GM23338 (cell line): ENCODE data around the gene DYNLT5. TPM values are rescaled to one million over a fixed set of nuclear protein-coding genes. Genes with fewer than 3 reads are reported as not detected.

Experiments
- ATAC-seq: fragments of 200-7000 bp; cut with Tn5 transposase; 3 replicates; pipeline ENCODE4 v1.9.1; 2020
- DNase-seq: peaks from one replicate; pipeline ENCODE4 v3.0.0-alpha.2; 2015; ENCODE audit warnings: low spot score
- H2AFZ ChIP-seq: fragments of 200-600 bp; sonication (generic); 2 replicates; pipeline ENCODE4 v1.8.0; 2016; ENCODE audit warnings: antibody characterized with exemption, mild to moderate bottlenecking, moderate library complexity
- H3F3A ChIP-seq: fragments of 200-600 bp; sonication (generic); replicated peaks from 2 replicates; pipeline ENCODE4 v1.8.0; 2017; ENCODE audit warnings: antibody characterized with exemption, mixed run types, low read depth
- H3K27ac ChIP-seq: fragments of 200-600 bp; sonication (generic); 2 replicates; pipeline ENCODE4 v1.6.1; 2016; ENCODE audit warnings: low read depth
- H3K27me3 ChIP-seq: fragments of 200-600 bp; sonication (generic); 2 replicates; pipeline ENCODE4 v1.8.0; 2016; ENCODE audit warnings: mild to moderate bottlenecking, mixed run types, moderate library complexity; ENCODE audit not compliant: insufficient read depth
- H3K36me3 ChIP-seq: fragments of 200-600 bp; sonication (generic); 2 replicates; pipeline ENCODE4 v1.8.0; 2016; ENCODE audit warnings: mild to moderate bottlenecking; ENCODE audit not compliant: insufficient read depth
- H3K4me1 ChIP-seq: fragments of 200-600 bp; sonication (generic); 2 replicates; pipeline ENCODE4 v1.8.0; 2016; ENCODE audit warnings: mild to moderate bottlenecking, moderate library complexity; ENCODE audit not compliant: insufficient read depth
- H3K4me2 ChIP-seq: fragments of 200-600 bp; sonication (generic); 2 replicates; pipeline ENCODE4 v1.7.1; 2017; ENCODE audit warnings: mixed run types
- H3K4me3 ChIP-seq: fragments of 200-600 bp; sonication (generic); 2 replicates; pipeline ENCODE4 v1.6.1; 2016; ENCODE audit warnings: mixed run types
- H3K79me2 ChIP-seq: fragments of 200-600 bp; sonication (generic); replicated peaks from 2 replicates; pipeline ENCODE4 v1.8.0; 2017; ENCODE audit warnings: mild to moderate bottlenecking; ENCODE audit not compliant: insufficient read depth
- H3K9me2 ChIP-seq: fragments of 200-600 bp; sonication (generic); 2 replicates; pipeline ENCODE4 v1.8.0; 2017; ENCODE audit not compliant: insufficient read depth
- H4K20me1 ChIP-seq: fragments of 200-600 bp; sonication (generic); replicated peaks from 2 replicates; pipeline ENCODE4 v1.8.0; 2017; ENCODE audit warnings: mild to moderate bottlenecking; ENCODE audit not compliant: insufficient read depth
- H3K27ac Mint-ChIP-seq: 2 replicates; pipeline ENCODE4 v1.8.0; 2020; ENCODE audit warnings: inconsistent platforms, mild to moderate bottlenecking, moderate library complexity, mixed read lengths
- H3K27me3 Mint-ChIP-seq: 3 replicates; pipeline ENCODE4 v1.8.0; 2022; ENCODE audit warnings: low read depth, mild to moderate bottlenecking, moderate library complexity, mixed read lengths, inconsistent platforms; ENCODE audit not compliant: insufficient read depth, poor library complexity
- H3K36me3 Mint-ChIP-seq: 3 replicates; pipeline ENCODE4 v1.8.0; 2021; ENCODE audit warnings: low read depth, mild to moderate bottlenecking, inconsistent platforms, moderate library complexity, mixed read lengths
- H3K4me1 Mint-ChIP-seq: 3 replicates; pipeline ENCODE4 v1.8.0; 2020; ENCODE audit warnings: mild to moderate bottlenecking, inconsistent platforms, mixed read lengths
- H3K4me3 Mint-ChIP-seq: 3 replicates; pipeline ENCODE4 v1.8.0; 2021; ENCODE audit warnings: moderate library complexity, mild to moderate bottlenecking, inconsistent platforms, mixed read lengths
- H3K9me3 Mint-ChIP-seq: 3 replicates; pipeline ENCODE4 v1.8.0; 2020; ENCODE audit warnings: moderate library complexity, mild to moderate bottlenecking, inconsistent platforms, mixed read lengths
- EZH2 ChIP-seq: fragments of 200-600 bp; sonication (generic); IDR thresholded peaks from one replicate; pipeline ENCODE4 v1.8.0; 2017; ENCODE audit warnings: antibody characterized with exemption, mild to moderate bottlenecking, low read depth; ENCODE audit not compliant: unreplicated experiment
- POLR2AphosphoS5 ChIP-seq: IDR thresholded peaks from 2 replicates; pipeline ENCODE4 v1.6.1; 2016; ENCODE audit warnings: antibody characterized with exemption, low read depth
- polyA plus RNA-seq: library from polyadenylated mRNA; unstranded; fragments of >200 nt; fragmentation: Nextera tagmentation; extraction: Ambion mirVana; gene quantifications from 2 replicates; pipeline ENCODE4 v1.2.1, GENCODE V29; 2016
- total RNA-seq: library from RNA; depleted of rRNA; stranded (reverse); fragments of >200 nt; shearing (Covaris generic); gene quantifications from 2 replicates; pipeline ENCODE4 v1.2.3, GENCODE V29; 2014
- TF ChIP-seq, protein P1 (sequence below): fragments of 250-450 bp; sonication (Bioruptor Pico); IDR thresholded peaks from 2 replicates; pipeline ENCODE4 v1.5.0; 2020; ENCODE audit warnings: mild to moderate bottlenecking, moderate library complexity
- TF ChIP-seq, protein P2 (sequence below): IDR thresholded peaks from 2 replicates; pipeline ENCODE4 v1.6.1; 2016; ENCODE audit warnings: antibody characterized with exemption

The DYNLT5 gene
- total and polyA plus RNA-seq, 2 experiments from 2014 or later, result 0.95 to 2.8 TPM

DNA sequence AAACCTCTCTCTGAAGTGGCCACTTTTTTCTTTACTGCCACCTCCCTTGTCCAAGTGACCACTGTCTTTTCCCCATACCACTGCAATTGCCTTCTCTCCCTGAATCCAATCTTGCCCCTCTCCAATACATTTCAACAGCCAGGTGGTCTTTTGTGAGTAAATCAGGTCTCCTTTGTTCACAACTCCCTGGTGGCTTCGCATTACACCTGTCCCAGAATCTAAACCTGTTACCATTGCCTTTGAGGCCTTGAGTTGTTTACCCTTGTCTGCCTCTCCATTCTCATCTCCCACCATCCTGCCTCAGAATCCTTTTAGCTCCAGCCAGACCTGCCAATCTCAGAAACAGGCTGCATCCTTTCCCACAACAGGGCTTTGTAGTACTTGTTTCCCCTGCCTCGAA, 21.8 kb upstream of the DYNLT5 start:
- no peaks in the 10 kb centered on the region for H3K36me3 ChIP-seq
- Mint-ChIP-seq H3K9me3 (no peaks in the 10 kb centered on the region; the same call in 2 of the 3 replicates), H3K36me3 (no peaks in the 10 kb centered on the region), H3K27me3 (peaks cover 5% of the 10 kb centered on the region), H3K27ac (no peak overlapping the region), H3K4me1 (peaks cover 14% of the 10 kb centered on the region), H3K4me3 (no peak overlapping the region)
- H3K4me2 ChIP-seq, result peak overlapping the region; percentile 49; the same call in 1 of the 2 replicates
- peak; percentile 65 for DNase-seq
- no peak overlapping the region for H2AFZ ChIP-seq
- ATAC-seq, result peak; percentile 80
- no peak overlapping the region for H3K4me3 ChIP-seq
- no peaks in the 10 kb centered on the region for H3K79me2 ChIP-seq
- no peaks in the 10 kb centered on the region for H3K9me2 ChIP-seq
- H4K20me1 ChIP-seq, result no peaks in the 10 kb centered on the region
- H3K27me3 ChIP-seq, result no peaks in the 10 kb centered on the region
- H3K4me1 ChIP-seq, result peaks cover 10% of the 10 kb centered on the region
- H3F3A ChIP-seq, result no peaks in the 10 kb centered on the region
- TF ChIP-seq, protein P1, sequence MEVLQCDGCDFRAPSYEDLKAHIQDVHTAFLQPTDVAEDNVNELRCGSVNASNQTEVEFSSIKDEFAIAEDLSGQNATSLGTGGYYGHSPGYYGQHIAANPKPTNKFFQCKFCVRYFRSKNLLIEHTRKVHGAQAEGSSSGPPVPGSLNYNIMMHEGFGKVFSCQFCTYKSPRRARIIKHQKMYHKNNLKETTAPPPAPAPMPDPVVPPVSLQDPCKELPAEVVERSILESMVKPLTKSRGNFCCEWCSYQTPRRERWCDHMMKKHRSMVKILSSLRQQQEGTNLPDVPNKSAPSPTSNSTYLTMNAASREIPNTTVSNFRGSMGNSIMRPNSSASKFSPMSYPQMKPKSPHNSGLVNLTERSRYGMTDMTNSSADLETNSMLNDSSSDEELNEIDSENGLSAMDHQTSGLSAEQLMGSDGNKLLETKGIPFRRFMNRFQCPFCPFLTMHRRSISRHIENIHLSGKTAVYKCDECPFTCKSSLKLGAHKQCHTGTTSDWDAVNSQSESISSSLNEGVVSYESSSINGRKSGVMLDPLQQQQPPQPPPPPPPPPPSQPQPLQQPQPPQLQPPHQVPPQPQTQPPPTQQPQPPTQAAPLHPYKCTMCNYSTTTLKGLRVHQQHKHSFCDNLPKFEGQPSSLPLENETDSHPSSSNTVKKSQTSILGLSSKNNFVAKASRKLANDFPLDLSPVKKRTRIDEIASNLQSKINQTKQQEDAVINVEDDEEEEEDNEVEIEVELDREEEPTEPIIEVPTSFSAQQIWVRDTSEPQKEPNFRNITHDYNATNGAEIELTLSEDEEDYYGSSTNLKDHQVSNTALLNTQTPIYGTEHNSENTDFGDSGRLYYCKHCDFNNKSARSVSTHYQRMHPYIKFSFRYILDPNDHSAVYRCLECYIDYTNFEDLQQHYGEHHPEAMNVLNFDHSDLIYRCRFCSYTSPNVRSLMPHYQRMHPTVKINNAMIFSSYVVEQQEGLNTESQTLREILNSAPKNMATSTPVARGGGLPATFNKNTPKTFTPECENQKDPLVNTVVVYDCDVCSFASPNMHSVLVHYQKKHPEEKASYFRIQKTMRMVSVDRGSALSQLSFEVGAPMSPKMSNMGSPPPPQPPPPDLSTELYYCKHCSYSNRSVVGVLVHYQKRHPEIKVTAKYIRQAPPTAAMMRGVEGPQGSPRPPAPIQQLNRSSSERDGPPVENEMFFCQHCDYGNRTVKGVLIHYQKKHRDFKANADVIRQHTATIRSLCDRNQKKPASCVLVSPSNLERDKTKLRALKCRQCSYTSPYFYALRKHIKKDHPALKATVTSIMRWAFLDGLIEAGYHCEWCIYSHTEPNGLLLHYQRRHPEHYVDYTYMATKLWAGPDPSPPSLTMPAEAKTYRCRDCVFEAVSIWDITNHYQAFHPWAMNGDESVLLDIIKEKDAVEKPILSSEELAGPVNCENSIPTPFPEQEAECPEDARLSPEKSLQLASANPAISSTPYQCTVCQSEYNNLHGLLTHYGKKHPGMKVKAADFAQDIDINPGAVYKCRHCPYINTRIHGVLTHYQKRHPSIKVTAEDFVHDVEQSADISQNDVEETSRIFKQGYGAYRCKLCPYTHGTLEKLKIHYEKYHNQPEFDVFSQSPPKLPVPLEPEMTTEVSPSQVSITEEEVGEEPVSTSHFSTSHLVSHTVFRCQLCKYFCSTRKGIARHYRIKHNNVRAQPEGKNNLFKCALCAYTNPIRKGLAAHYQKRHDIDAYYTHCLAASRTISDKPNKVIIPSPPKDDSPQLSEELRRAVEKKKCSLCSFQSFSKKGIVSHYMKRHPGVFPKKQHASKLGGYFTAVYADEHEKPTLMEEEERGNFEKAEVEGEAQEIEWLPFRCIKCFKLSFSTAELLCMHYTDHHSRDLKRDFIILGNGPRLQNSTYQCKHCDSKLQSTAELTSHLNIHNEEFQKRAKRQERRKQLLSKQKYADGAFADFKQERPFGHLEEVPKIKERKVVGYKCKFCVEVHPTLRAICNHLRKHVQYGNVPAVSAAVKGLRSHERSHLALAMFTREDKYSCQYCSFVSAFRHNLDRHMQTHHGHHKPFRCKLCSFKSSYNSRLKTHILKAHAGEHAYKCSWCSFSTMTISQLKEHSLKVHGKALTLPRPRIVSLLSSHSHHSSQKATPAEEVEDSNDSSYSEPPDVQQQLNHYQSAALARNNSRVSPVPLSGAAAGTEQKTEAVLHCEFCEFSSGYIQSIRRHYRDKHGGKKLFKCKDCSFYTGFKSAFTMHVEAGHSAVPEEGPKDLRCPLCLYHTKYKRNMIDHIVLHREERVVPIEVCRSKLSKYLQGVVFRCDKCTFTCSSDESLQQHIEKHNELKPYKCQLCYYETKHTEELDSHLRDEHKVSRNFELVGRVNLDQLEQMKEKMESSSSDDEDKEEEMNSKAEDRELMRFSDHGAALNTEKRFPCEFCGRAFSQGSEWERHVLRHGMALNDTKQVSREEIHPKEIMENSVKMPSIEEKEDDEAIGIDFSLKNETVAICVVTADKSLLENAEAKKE (CRISPR knock-in tag), result peak; percentile 18; the same call in 1 of the 2 replicates
- TF ChIP-seq POLR2AphosphoS5, result no peak
- TF ChIP-seq EZH2, result no peak
- TF ChIP-seq, protein P2, sequence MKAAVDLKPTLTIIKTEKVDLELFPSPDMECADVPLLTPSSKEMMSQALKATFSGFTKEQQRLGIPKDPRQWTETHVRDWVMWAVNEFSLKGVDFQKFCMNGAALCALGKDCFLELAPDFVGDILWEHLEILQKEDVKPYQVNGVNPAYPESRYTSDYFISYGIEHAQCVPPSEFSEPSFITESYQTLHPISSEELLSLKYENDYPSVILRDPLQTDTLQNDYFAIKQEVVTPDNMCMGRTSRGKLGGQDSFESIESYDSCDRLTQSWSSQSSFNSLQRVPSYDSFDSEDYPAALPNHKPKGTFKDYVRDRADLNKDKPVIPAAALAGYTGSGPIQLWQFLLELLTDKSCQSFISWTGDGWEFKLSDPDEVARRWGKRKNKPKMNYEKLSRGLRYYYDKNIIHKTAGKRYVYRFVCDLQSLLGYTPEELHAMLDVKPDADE, result no peak
- H3K27ac ChIP-seq, result peak overlapping the region; percentile 67
